ENCODE results near the gene MAN1A1. TPM values are rescaled to one million over a fixed set of nuclear protein-coding genes. Genes with fewer than 3 reads are reported as not detected.

The MAN1A1 gene
- total RNA-seq, 1 experiment from 2014 or later: 0.06 TPM

DNA sequence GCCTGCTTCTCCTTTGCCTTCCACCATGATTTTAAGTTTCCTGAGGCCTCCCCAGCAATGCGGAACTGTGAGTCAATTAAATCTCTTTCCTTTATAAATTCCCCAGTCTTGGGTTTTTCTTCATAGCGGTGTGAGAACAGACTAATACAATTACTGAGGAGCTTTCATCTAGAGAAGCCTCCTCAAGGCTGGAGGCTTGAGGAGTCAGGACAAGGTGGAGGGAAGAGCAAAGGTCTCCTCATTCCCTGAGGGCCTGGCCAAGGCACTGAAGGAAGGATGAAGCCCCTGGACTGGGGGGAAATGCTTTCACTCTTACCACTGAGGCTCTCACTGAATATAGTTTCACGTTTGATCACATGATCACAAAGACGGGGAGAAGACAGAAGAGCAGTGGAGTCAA, 118.2 kb downstream of the MAN1A1 start:
- H3K4me1 ChIP-seq (ENCODE audit: insufficient read depth, low read length, poor library complexity, severe bottlenecking): no peaks in the 10 kb centered on the region
- CTCF ChIA-PET: no interaction called here

DNA sequence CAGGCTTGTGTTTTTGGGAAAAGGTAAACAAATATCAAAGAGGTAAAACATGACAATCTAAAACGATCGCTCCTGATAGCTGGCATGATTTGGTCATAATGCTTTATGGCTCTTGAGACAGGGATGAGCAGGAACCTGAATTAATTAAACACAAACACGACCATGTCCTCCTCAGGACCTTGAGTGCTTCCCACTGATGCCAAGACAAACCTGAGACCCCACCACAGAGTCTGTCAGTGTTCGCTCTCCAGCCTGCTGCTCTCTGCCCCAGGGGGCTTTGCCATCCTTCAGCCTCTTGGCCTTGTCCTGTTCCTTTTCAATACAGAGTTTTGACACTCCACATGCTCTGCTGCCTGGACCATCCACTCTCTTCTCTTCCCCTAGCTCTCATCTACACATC, 119.4 kb downstream of the MAN1A1 start:
- Histone ChIP-seq H3K4me1 (ENCODE audit: insufficient read depth, low read length, poor library complexity, severe bottlenecking) (no peaks in the 10 kb centered on the region), H3K27me3 (replicated peaks; ENCODE audit: insufficient read depth, low read depth, low read length, poor library complexity) (no peaks in the 10 kb centered on the region), H3K36me3 (ENCODE audit: insufficient read depth, low read length, poor library complexity, severe bottlenecking) (no peaks in the 10 kb centered on the region), H3K27ac (ENCODE audit: low read depth, low read length, poor library complexity, severe bottlenecking) (no peak overlapping the region), H3K4me3 (ENCODE audit: low read depth, low read length, poor library complexity, severe bottlenecking) (no peak overlapping the region), H3K9me3 (ENCODE audit: low read depth, low read length, poor library complexity, severe bottlenecking) (no peaks in the 10 kb centered on the region)
- no TSS peak for BruUV-seq (replicated peaks)
- CTCF ChIA-PET: no interaction called here
- no peak for TF ChIP-seq EZH2 (IDR thresholded peaks at IDR 0.05; ENCODE audit: borderline replicate concordance, low read depth, low read length, poor library complexity, severe bottlenecking)
- TF ChIP-seq CTCF (conservative IDR thresholded peaks at IDR 0.05; ENCODE audit: low read depth, low read length): no peak
- intact Hi-C loops (cut with micrococcal nuclease; ENCODE audit: unreplicated experiment): no loop called here
- DNase-seq (ENCODE audit: low spot score): no peak
- POLR2A ChIA-PET (ENCODE audit: low non-redundant PET): no interaction called here

More for the DNA sequence above, 118.2 kb downstream of the MAN1A1 start:
- intact Hi-C loops (cut with micrococcal nuclease; ENCODE audit: unreplicated experiment): no loop called here
- DNase-seq (ENCODE audit: low spot score): no peak
- POLR2A ChIA-PET (ENCODE audit: low non-redundant PET): no interaction called here
- H3K4me3 ChIP-seq (ENCODE audit: low read depth, low read length, poor library complexity, severe bottlenecking): no peak overlapping the region
- TF ChIP-seq EZH2 (IDR thresholded peaks at IDR 0.05; ENCODE audit: borderline replicate concordance, low read depth, low read length, poor library complexity, severe bottlenecking): no peak
- TF ChIP-seq CTCF (conservative IDR thresholded peaks at IDR 0.05; ENCODE audit: low read depth, low read length): no peak
- no TSS peak for BruUV-seq (replicated peaks)
- H3K9me3 ChIP-seq (ENCODE audit: low read depth, low read length, poor library complexity, severe bottlenecking): no peaks in the 10 kb centered on the region
- H3K36me3 ChIP-seq (ENCODE audit: insufficient read depth, low read length, poor library complexity, severe bottlenecking): no peaks in the 10 kb centered on the region
- H3K27ac ChIP-seq (ENCODE audit: low read depth, low read length, poor library complexity, severe bottlenecking): no peak overlapping the region
- no peaks in the 10 kb centered on the region for H3K27me3 ChIP-seq (replicated peaks; ENCODE audit: insufficient read depth, low read depth, low read length, poor library complexity)

GRCh38 chr6:119227377-119227776, 122.2 kb downstream of the MAN1A1 start:
- no peak for DNase-seq (ENCODE audit: low spot score)
- H3K36me3 ChIP-seq (ENCODE audit: insufficient read depth, low read length, poor library complexity, severe bottlenecking): no peaks in the 10 kb centered on the region
- no peak for TF ChIP-seq EZH2 (IDR thresholded peaks at IDR 0.05; ENCODE audit: borderline replicate concordance, low read depth, low read length, poor library complexity, severe bottlenecking)
- CTCF ChIA-PET: interaction anchor here (0.6 kb wide), 1 partner anchor 96 kb away, joined by 8 read pairs; no protein-coding TSS in a partner anchor
- POLR2A ChIA-PET (ENCODE audit: low non-redundant PET): no interaction called here
- no peak overlapping the region for H3K4me3 ChIP-seq (ENCODE audit: low read depth, low read length, poor library complexity, severe bottlenecking)
- no TSS peak for BruUV-seq (replicated peaks)
- intact Hi-C loops (cut with micrococcal nuclease; ENCODE audit: unreplicated experiment): no loop called here
- H3K27me3 ChIP-seq (replicated peaks; ENCODE audit: insufficient read depth, low read depth, low read length, poor library complexity): no peaks in the 10 kb centered on the region
- H3K27ac ChIP-seq (ENCODE audit: low read depth, low read length, poor library complexity, severe bottlenecking): no peak overlapping the region
- no peaks in the 10 kb centered on the region for H3K4me1 ChIP-seq (ENCODE audit: insufficient read depth, low read length, poor library complexity, severe bottlenecking)
- no peaks in the 10 kb centered on the region for H3K9me3 ChIP-seq (ENCODE audit: low read depth, low read length, poor library complexity, severe bottlenecking)

- Histone ChIP-seq H3K27me3 (replicated peaks; ENCODE audit: insufficient read depth, low read depth, low read length, poor library complexity) (no peaks in the 10 kb centered on the region), H3K4me3 (ENCODE audit: low read depth, low read length, poor library complexity, severe bottlenecking) (no peak overlapping the region), H3K36me3 (ENCODE audit: insufficient read depth, low read length, poor library complexity, severe bottlenecking) (no peaks in the 10 kb centered on the region), H3K4me1 (ENCODE audit: insufficient read depth, low read length, poor library complexity, severe bottlenecking) (no peaks in the 10 kb centered on the region), H3K27ac (ENCODE audit: low read depth, low read length, poor library complexity, severe bottlenecking) (no peak overlapping the region), H3K9me3 (ENCODE audit: low read depth, low read length, poor library complexity, severe bottlenecking) (no peaks in the 10 kb centered on the region)
- CTCF ChIA-PET: no interaction called here
- intact Hi-C loops (cut with micrococcal nuclease; ENCODE audit: unreplicated experiment): no loop called here
- DNase-seq (ENCODE audit: low spot score): no peak
- POLR2A ChIA-PET (ENCODE audit: low non-redundant PET): no interaction called here
- BruUV-seq (replicated peaks): no TSS peak
- TF ChIP-seq CTCF (conservative IDR thresholded peaks at IDR 0.05; ENCODE audit: low read depth, low read length) (no peak), EZH2 (IDR thresholded peaks at IDR 0.05; ENCODE audit: borderline replicate concordance, low read depth, low read length, poor library complexity, severe bottlenecking) (no peak)
Observed at GRCh38 chr6:119226089-119226488, 123.5 kb downstream of the MAN1A1 start.

Measured in A673 (cell line).